Measurements from ENCODE around the gene MYH7.
"Not testable (repeated sequence)": the region's sequence is repeated elsewhere in the genome, so short reads cannot be mapped to it uniquely, and the experiment has no call there.

The MYH7 gene

DNA sequence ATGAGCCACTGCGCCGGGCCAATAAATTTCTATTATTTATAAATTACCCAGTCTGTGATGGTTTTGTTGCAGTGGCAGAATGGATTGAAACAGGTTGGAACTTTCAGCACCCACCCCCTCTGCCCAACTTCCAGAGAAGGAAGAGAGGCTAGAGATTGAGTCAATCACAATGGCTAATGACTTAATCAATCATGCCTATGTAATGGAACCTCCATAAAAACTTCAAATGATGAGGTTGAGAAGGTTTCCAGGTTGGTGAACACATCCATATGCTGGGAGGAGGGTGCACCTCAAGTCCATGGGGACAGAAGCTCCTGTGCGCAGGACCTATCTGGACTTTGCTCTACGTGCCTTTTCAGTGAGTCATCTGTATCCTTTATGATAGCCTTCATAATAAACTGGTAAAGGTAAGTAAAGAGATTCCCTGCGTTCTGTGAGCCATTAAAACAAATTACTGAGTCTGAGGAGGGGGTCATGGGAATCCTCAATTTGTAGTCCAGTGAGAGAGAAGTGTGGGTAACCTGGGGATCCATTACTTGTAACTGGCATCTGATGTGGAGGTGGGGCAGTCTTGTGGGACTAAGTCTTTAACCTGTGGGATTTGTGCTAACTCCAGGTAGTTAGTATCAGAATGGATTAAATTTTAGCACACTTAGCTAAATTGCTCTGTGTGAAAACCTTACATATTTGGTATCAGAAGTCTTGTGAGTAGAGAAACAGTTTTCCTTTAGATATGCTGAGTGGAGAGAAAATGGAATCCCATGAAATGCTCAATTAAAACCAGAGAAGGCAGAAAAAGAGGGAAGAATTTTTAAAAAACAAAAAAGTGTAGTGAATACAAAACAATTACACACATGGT is 22.4 kb upstream of the MYH7 start:
- DNase-seq (ENCODE audit: low read depth) = no peak
- H3K4me3 ChIP-seq (ENCODE audit: low read length) = no peak overlapping the region
- TF ChIP-seq, protein P1, sequence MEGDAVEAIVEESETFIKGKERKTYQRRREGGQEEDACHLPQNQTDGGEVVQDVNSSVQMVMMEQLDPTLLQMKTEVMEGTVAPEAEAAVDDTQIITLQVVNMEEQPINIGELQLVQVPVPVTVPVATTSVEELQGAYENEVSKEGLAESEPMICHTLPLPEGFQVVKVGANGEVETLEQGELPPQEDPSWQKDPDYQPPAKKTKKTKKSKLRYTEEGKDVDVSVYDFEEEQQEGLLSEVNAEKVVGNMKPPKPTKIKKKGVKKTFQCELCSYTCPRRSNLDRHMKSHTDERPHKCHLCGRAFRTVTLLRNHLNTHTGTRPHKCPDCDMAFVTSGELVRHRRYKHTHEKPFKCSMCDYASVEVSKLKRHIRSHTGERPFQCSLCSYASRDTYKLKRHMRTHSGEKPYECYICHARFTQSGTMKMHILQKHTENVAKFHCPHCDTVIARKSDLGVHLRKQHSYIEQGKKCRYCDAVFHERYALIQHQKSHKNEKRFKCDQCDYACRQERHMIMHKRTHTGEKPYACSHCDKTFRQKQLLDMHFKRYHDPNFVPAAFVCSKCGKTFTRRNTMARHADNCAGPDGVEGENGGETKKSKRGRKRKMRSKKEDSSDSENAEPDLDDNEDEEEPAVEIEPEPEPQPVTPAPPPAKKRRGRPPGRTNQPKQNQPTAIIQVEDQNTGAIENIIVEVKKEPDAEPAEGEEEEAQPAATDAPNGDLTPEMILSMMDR (conservative IDR thresholded peaks at IDR 0.05; ENCODE audit: low read depth, low read length) = no peak

DNA sequence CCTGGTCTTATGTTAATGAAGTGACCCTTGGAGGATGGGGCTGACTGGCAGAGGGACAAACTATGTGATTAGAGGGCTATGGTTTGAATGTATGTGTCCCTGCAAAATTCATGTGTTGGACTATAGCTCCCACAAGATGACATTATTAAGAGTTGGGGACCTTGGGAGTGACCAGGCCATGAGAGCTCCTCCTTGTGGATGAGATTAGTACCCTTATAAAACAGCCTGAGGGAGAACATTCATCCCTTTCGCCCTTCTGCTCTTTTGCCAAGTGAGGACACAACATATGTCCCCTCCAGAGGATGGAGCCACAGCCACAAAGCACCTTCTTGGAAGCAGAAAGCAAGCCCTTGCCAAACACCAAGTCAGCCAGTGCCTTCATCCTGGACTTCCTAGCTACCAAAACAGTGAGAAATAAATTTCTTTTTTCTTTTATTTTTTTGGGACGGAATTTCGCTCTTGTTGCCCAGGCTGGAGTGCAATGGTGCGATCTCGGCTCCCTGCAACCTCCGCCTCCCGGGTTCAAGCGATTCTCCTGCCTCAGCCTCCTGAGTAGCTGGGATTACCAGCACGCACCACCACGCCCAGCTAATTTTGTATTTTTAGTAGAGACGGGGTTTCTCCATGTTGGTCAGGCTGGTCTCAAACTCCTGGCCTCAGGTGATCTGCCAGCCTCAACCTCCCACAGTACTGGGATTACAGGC is 21.6 kb upstream of the MYH7 start:
- TF ChIP-seq, protein P1 (conservative IDR thresholded peaks at IDR 0.05; ENCODE audit: low read depth, low read length) = peak; percentile 52
- not testable (repeated sequence) for DNase-seq (ENCODE audit: low read depth); H3K4me3 ChIP-seq (ENCODE audit: low read length)

DNA sequence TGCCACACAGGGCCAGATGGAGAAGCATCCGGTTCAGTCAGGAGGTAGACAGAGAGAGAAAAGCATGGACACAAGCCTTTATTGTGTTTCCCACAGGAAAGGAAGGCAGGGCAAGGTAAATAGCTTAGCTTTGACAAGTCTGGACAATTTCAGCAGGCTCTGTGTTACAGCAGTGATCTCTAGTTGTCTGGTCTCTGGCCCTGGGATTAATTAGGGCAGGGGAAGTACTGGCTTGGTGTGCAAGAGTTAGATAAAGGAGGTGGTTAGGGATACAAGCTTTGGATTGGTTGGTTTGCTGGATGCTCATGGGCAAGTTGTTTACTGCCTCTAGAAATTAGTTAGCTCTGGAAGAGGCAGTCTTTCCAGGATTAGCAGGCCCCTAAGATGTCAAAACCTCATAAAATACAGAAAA is 19.0 kb upstream of the MYH7 start:
- DNase-seq (ENCODE audit: low read depth) = no peak
- H3K4me3 ChIP-seq (ENCODE audit: low read length) = no peak overlapping the region
- TF ChIP-seq, protein P1 (conservative IDR thresholded peaks at IDR 0.05; ENCODE audit: low read depth, low read length) = no peak

DNA sequence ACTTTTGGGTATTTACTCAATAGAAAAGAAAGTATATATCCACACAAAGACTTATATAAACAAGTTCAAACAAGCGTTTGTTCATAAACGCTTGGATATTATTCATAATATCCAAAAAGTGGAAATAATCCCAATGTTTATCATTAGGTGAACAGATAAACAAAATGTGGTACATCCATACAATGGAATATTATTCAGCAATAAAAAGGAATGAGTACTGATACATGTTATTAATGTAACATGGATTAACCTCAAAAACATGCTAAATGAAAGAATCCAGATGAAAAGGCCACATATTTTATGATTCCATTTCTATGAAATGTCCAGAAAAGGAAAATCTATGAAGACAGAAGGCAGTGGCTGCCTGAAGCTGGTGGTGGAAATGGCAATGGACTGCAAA is 16.8 kb upstream of the MYH7 start:
- no peak for DNase-seq (ENCODE audit: low read depth)
- H3K4me3 ChIP-seq (ENCODE audit: low read length) = no peak overlapping the region
- TF ChIP-seq, protein P1 (conservative IDR thresholded peaks at IDR 0.05; ENCODE audit: low read depth, low read length) = no peak

DNA sequence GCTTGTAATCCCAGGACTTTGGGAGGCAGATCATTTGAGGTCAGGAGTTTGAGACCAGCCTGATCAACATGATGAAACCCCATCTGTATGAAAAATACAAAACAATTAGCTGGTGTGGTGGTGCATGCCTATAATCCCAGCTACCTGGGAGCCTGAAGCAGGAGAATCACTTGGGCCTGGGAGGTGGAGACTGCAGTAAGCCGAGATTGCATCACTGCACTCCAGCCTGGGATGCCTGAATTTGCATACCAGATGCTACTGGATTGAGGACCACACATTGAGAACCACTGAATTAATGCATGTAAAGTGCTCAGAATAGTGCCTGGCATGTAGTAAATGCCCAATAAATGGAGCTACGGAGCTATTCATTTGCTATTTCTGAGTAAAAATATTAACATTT is 14.9 kb upstream of the MYH7 start:
- no peak for DNase-seq (ENCODE audit: low read depth)
- TF ChIP-seq, protein P1 (conservative IDR thresholded peaks at IDR 0.05; ENCODE audit: low read depth, low read length) = no peak
- H3K4me3 ChIP-seq (ENCODE audit: low read length) = no peak overlapping the region

DNA sequence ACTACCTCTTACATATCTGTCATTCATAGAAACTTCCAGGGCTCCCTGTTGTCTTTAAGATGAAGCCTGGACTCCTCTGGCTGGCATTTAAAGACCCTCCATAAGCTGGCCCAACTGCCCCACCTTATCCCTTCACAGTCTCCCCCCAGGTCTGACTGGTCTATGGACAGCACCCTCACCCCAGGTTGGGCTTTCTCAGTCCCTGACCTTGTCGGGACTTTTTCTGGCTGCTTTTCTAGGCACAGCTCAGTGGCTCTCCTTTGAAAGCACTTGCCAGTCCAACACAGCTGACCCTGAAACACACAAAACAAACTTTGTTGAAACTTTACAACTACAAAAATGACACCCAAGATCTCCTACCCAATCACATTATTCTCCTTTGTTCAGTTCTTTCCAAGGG is 13.9 kb upstream of the MYH7 start:
- TF ChIP-seq, protein P1 (conservative IDR thresholded peaks at IDR 0.05; ENCODE audit: low read depth, low read length) = no peak
- DNase-seq (ENCODE audit: low read depth) = no peak
- H3K4me3 ChIP-seq (ENCODE audit: low read length) = no peak overlapping the region

Data from retinal pigment epithelial cell (primary cell).